Suprapubic skin (tissue), 4 donors: Measurements from ENCODE around the gene TYMS. TPM values are rescaled to one million over a fixed set of nuclear protein-coding genes. Genes with fewer than 3 reads are reported as not detected.

ENCODE experiments used
- DNase-seq, 2 donors: peaks; one replicate each; pipeline ENCODE4 v3.0.0-alpha.2; 2019; ENCODE audit warnings: low spot score in 2 of 2
- H3K27ac ChIP-seq: fragments of 200-600 bp; sonication (generic); one replicate; pipeline ENCODE4 v1.5.1; 2019
- H3K27me3 ChIP-seq: fragments of 200-600 bp; sonication (generic); one replicate; pipeline ENCODE4 v1.5.1; 2019
- H3K36me3 ChIP-seq: fragments of 200-600 bp; sonication (generic); one replicate; pipeline ENCODE4 v1.5.1; 2019
- H3K4me1 ChIP-seq: fragments of 200-600 bp; sonication (generic); one replicate; pipeline ENCODE4 v1.5.1; 2019
- H3K4me3 ChIP-seq: fragments of 200-600 bp; sonication (generic); one replicate; pipeline ENCODE4 v1.5.1; 2019; ENCODE audit warnings: mild to moderate bottlenecking
- H3K9me3 ChIP-seq: fragments of 200-600 bp; sonication (generic); one replicate; pipeline ENCODE4 v1.5.1; 2019
- CTCF ChIP-seq, 2 donors: fragments of 200-600 bp in 1 of 2; fragments of 450-650 bp in 1 of 2; sonication (generic) in 1 of 2; IDR thresholded peaks; one replicate each; pipeline ENCODE4 v1.5.1; 2016 to 2019; ENCODE audit warnings: antibody characterized with exemption in 2 of 2, mild to moderate bottlenecking in 1 of 2, moderate library complexity in 1 of 2
- EP300 ChIP-seq: sonication (generic); formaldehyde crosslinking; IDR thresholded peaks from one replicate; pipeline ENCODE4 v1.6.1; 2017; ENCODE audit warnings: antibody characterized with exemption
- POLR2A ChIP-seq, 2 donors: fragments of 450-650 bp; IDR thresholded peaks; one replicate each; pipeline ENCODE4 v1.6.1; 2017; ENCODE audit warnings: antibody characterized with exemption in 2 of 2, mild to moderate bottlenecking in 2 of 2, moderate library complexity in 2 of 2
- POLR2AphosphoS5 ChIP-seq, 3 donors: sonication (generic); formaldehyde crosslinking; IDR thresholded peaks; one replicate each; pipeline ENCODE4 v1.6.1; 2017; ENCODE audit warnings: antibody characterized with exemption in 3 of 3
- WGBS: methylation state at CpG from one replicate; pipeline ENCODE4 v1.1.5; 2018; 5-methylcytosine and 5-hydroxymethylcytosine counted together
- total RNA-seq, 4 donors: library from RNA; depleted of rRNA; stranded (reverse); fragments of >200 nt; gene quantifications; one replicate each; pipeline ENCODE4 v1.1.0, GENCODE V29; 2016

Gene TYMS
- total RNA-seq, 4 donors from 2014 or later: 2.6 to 5.9 (median 3.2) TPM

- TF ChIP-seq EP300 (no peak), POLR2A (IDR thresholded peaks at IDR 0.05) (no peak), CTCF (IDR thresholded peaks at IDR 0.05) (no peak), POLR2AphosphoS5 (IDR thresholded peaks at IDR 0.05) (no peak)
- H3K9me3 ChIP-seq: no peaks in the 10 kb centered on the region
Measured at GRCh38 chr18:621291-622043, 36.0 kb upstream of the TYMS start.

GRCh38 chr18:622289-622688, 35.2 kb upstream of the TYMS start:
- no peak for DNase-seq
- Histone ChIP-seq H3K4me3 (no peak overlapping the region), H3K9me3 (no peaks in the 10 kb centered on the region), H3K4me1 (no peaks in the 10 kb centered on the region), H3K27ac (no peak overlapping the region), H3K36me3 (no peaks in the 10 kb centered on the region), H3K27me3 (no peaks in the 10 kb centered on the region)
- TF ChIP-seq EP300 (no peak), POLR2A (IDR thresholded peaks at IDR 0.05) (no peak), POLR2AphosphoS5 (IDR thresholded peaks at IDR 0.05) (no peak), CTCF (IDR thresholded peaks at IDR 0.05) (no peak)
- WGBS: 79% methylated on average over 6 of the region's 6 CpGs

More at GRCh38 chr18:621291-622043, 36.0 kb upstream of the TYMS start:
- WGBS: 55% methylated on average over 7 of the region's 7 CpGs
- Histone ChIP-seq H3K27me3 (no peaks in the 10 kb centered on the region), H3K4me3 (no peak overlapping the region), H3K36me3 (no peaks in the 10 kb centered on the region), H3K27ac (no peak overlapping the region), H3K4me1 (no peaks in the 10 kb centered on the region)
- DNase-seq: no peak

- H3K27ac ChIP-seq: no peak overlapping the region
- no peaks in the 10 kb centered on the region for H3K27me3 ChIP-seq
- H3K4me3 ChIP-seq: no peak overlapping the region
- H3K4me1 ChIP-seq: no peaks in the 10 kb centered on the region
- TF ChIP-seq EP300 (no peak), POLR2AphosphoS5 (IDR thresholded peaks at IDR 0.05) (no peak), POLR2A (IDR thresholded peaks at IDR 0.05) (no peak), CTCF (IDR thresholded peaks at IDR 0.05) (peak in 1 of 2 donors; percentile 66)
- H3K9me3 ChIP-seq: no peaks in the 10 kb centered on the region
- no peaks in the 10 kb centered on the region for H3K36me3 ChIP-seq
- 62% methylated on average over 11 of the region's 11 CpGs for WGBS
- peak; percentile 77 to 82 for DNase-seq
Measured at GRCh38 chr18:623761-624620, 33.5 kb upstream of the TYMS start.

- no peak for DNase-seq
- Histone ChIP-seq H3K27me3 (no peaks in the 10 kb centered on the region), H3K4me1 (no peaks in the 10 kb centered on the region), H3K36me3 (no peaks in the 10 kb centered on the region), H3K4me3 (no peak overlapping the region), H3K9me3 (no peaks in the 10 kb centered on the region), H3K27ac (no peak overlapping the region)
- TF ChIP-seq CTCF (IDR thresholded peaks at IDR 0.05): no peak
- no peak for TF ChIP-seq POLR2A (IDR thresholded peaks at IDR 0.05)
- no peak for TF ChIP-seq EP300
- no peak for TF ChIP-seq POLR2AphosphoS5 (IDR thresholded peaks at IDR 0.05)
- WGBS: 53% methylated on average over 2 of the region's 2 CpGs
Measured at GRCh38 chr18:627231-627630, 30.2 kb upstream of the TYMS start.
